SIG-M5 (cell line): ENCODE measurements around the gene TNRC18.
"Not testable (repeated sequence)": the region's sequence is repeated elsewhere in the genome, so short reads cannot be mapped to it uniquely, and the experiment has no call there.

Source experiments
- DNase-seq: peaks from one replicate; lab custom pipeline; 2025; lab: John Stamatoyannopoulos, UW

Gene TNRC18

GRCh38 chr7:5267829-5268228 lies 155.8 kb downstream of the TNRC18 start:
- not testable (repeated sequence) for DNase-seq

DNA sequence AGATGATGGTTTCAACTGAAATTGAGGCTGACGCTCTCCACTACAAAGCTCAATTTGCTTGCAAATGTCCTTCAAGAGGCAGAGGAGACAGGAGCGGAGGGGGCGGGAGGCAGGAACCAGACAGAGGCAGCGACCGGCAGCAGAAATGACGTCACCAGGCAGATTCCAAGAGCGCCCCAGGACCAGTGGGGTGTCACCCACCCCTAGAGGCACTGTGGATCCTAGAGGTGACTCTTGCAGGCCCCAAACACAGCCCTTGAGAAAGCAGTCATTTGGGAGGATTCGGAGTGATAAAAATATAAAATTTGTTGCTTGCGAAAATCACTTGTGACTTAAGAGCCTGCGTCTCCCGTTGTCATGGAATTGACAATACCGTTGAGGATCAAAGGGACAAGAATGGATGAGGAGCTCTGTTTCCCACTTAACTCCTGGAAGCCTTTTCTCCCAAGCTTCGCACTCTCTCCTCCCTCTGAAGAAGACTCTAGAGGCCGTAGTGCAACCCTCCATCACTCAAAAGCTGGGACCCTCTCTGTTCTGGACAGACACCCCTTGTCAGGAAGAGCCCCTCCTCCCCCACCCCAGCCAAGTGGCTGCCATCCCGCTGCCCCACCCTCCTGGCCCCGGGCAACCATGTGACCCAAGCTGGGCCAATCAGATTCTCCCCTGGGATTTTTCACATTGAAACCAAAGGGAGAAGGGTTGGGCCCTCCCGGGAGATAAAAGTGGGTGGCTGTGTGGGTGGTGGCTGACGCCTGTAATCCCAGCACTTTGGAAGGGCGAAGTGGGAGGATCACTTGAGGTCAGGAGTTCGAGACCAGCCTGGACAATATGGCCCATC lies 157.2 kb downstream of the TNRC18 start:
- DNase-seq: no peak

DNA sequence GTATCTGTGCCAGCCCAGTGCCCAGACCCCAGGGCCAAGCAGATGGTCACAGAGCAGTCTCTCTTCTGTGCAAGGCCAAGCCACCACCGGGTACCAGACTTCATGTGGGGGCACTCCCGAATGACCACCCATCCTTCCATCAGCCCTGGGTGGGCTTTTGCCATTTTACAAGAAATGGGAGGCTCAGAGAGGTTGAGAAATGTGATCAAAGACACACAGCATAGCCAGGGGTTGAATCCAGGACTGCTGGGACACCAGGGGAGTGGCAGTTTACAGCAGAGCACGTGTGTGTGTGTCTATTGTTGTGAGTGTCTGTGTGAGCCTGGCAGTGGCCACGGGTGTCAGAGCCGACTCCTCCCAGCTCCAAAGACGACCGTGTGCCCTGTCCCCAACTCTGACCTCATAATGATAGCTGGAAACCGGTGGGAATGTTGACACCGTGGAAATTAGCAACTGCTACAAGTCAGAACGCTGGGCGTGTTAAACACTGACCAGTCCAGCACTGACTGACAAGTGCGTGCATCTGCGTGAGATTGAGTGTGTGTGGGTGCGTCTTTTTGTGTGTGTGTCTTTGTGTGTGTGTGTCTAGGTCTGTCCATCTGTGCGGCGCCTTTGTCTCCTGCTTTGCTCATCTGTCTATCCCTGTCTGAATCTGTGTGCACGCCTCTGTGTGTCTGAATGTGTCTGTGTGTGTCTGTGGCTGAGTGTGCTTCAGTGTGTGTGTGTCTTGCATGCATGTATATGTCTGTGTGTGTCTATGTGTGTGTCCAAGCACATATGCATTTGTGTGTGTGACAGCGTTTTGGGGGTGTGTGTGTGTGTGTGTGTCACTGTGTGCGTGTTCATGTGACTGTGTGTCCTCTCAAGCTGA lies 158.1 kb downstream of the TNRC18 start:
- DNase-seq: no peak

DNA sequence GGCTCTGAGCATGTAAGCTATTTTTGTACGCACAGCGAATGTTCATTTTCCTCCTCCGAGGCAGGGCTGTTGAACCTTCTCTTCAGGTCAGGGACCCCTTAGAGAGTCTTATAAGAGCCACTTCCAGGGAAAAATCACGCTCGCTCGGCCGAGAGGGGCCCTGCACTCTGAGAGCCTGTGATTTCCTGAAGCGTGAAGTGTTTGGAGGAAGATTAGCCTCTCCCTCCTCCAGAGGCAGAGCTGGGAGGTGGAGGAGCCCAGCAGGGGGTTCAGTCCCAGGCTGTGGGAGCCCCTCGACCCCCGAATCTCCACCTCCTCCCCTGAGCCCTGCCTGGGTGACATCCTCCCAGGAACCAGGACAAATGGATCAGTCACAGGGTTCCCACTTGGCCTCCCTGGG lies 160.6 kb downstream of the TNRC18 start:
- not testable (repeated sequence) for DNase-seq

GRCh38 chr7:5260530-5261068 lies 163.0 kb downstream of the TNRC18 start:
- not testable (repeated sequence) for DNase-seq
